Measurements from ENCODE around the gene C7orf57. TPM values are rescaled to one million over a fixed set of nuclear protein-coding genes. Genes with fewer than 3 reads are reported as not detected.

The C7orf57 gene
- total RNA-seq, 4 donors from 2014 or later: not detected

DNA sequence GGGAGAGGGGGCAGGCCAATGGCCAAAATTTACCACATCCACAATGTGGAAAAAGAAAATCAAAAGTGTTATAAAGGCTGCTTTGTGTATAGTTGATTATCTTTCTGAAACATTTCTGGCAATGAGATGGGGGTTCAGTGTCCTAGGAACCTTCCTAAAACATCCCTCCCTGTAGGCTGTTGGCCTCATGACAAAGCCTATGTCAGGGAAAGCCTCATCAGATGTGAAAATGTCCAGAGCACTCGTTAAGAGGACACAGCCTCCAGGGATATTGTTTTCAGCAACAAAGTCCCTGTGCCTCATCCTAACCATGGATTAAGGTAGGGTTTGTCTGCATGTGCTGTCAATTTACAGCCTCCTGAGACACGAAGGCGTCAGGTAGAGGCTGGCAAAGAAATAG lies 23.4 kb upstream of the C7orf57 start:
- TF ChIP-seq EP300 (IDR thresholded peaks at IDR 0.05): no peak
- intact Hi-C loops (cut with DNase I): no loop called here

DNA sequence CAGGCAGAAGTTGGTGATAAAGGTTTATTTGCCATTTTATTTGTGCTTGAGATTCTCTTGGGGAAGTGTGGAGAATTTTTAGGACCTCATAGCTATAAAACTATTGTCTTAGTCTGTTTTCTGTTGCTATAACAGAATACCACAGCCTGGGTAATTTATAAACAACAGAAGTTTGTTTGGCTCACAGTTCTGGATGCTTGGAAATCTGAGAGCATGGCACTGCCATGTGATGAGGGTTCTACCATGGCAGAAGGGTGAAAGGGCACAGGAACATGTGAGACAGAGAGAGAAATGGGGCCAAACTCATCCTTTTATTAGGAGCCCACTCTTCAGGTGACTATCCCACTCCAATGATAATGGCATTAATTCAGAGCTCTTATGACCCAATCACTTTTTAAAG lies 18.7 kb upstream of the C7orf57 start:
- Histone ChIP-seq H3K27me3 (no peaks in the 10 kb centered on the region), H3K4me1 (peaks cover 0 to 5% (median 0%) of the 10 kb centered on the region in 4 donors), H3K27ac (replicated peaks in 1 of 4) (no peak overlapping the region), H3K4me3 (no peak overlapping the region), H3K36me3 (no peaks in the 10 kb centered on the region), H3K9me3 (no peaks in the 10 kb centered on the region)
- DNase-seq (ENCODE audit: extremely low spot score): no peak
- intact Hi-C loops (cut with DNase I): no loop called here
- TF ChIP-seq POLR2A (IDR thresholded peaks at IDR 0.05; ENCODE audit: low read depth) (no peak), EP300 (IDR thresholded peaks at IDR 0.05) (no peak), POLR2AphosphoS5 (IDR thresholded peaks at IDR 0.05) (no peak)
- TF ChIP-seq, protein P1, sequence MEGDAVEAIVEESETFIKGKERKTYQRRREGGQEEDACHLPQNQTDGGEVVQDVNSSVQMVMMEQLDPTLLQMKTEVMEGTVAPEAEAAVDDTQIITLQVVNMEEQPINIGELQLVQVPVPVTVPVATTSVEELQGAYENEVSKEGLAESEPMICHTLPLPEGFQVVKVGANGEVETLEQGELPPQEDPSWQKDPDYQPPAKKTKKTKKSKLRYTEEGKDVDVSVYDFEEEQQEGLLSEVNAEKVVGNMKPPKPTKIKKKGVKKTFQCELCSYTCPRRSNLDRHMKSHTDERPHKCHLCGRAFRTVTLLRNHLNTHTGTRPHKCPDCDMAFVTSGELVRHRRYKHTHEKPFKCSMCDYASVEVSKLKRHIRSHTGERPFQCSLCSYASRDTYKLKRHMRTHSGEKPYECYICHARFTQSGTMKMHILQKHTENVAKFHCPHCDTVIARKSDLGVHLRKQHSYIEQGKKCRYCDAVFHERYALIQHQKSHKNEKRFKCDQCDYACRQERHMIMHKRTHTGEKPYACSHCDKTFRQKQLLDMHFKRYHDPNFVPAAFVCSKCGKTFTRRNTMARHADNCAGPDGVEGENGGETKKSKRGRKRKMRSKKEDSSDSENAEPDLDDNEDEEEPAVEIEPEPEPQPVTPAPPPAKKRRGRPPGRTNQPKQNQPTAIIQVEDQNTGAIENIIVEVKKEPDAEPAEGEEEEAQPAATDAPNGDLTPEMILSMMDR (IDR thresholded peaks at IDR 0.05): no peak

More for the DNA sequence above, 23.4 kb upstream of the C7orf57 start:
- no peak for DNase-seq (ENCODE audit: extremely low spot score)
- Histone ChIP-seq H3K27ac (replicated peaks in 1 of 4) (no peak overlapping the region), H3K9me3 (no peaks in the 10 kb centered on the region), H3K4me1 (peaks cover 0 to 5% (median 0%) of the 10 kb centered on the region in 4 donors), H3K27me3 (peaks cover 0 to 10% (median 0%) of the 10 kb centered on the region in 4 donors), H3K36me3 (no peaks in the 10 kb centered on the region), H3K4me3 (no peak overlapping the region)
- 41% methylated on average over 3 of the region's 3 CpGs for WGBS

DNA sequence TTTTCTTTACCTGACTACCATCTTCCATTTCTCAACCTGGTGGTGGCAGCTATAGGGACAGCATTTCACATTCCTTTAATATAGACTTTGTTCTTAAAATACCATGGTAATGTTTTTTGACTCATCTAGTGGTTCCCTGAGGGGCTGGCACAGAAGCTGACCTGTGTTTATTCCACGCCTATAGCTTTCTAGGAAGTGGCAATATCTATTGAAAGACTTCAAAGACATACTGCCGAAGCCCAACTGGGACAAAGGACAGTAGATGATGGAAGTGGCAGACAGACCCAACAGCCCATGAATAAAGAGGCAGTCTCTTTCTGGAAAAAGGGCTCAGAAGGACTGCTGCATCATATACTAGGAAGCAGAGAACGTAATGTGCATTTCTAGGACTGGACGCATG lies 17.7 kb upstream of the C7orf57 start:
- Histone ChIP-seq H3K9me3 (no peaks in the 10 kb centered on the region), H3K36me3 (no peaks in the 10 kb centered on the region), H3K4me1 (no peaks in the 10 kb centered on the region), H3K27me3 (no peaks in the 10 kb centered on the region), H3K4me3 (no peak overlapping the region), H3K27ac (replicated peaks in 1 of 4) (no peak overlapping the region)
- WGBS: 95% methylated on average over 4 of the region's 4 CpGs
- DNase-seq (ENCODE audit: extremely low spot score): no peak
- intact Hi-C loops (cut with DNase I): no loop called here
- TF ChIP-seq POLR2AphosphoS5 (IDR thresholded peaks at IDR 0.05) (no peak), EP300 (IDR thresholded peaks at IDR 0.05) (no peak), POLR2A (IDR thresholded peaks at IDR 0.05; ENCODE audit: low read depth) (no peak)
- TF ChIP-seq, protein P1 (IDR thresholded peaks at IDR 0.05): no peak

DNA sequence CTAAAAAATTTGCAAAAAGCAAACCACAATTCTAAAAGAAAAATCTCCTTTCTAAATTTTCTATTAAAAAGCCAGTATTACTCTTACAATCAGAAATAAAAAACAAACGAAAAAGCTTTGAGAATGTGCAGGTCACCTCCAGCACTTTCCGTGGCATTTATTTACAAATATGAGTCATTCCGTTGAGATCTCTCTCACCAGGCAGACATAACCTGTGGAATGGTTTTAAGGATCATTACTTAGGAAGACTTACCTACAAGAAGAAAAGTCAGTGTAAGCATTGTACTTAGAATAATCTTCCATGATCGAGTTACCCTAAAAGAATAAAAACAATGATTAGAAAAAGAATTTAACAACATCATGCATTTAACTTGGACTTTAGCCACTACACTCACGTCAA lies 9.7 kb upstream of the C7orf57 start:
- Histone ChIP-seq H3K4me3 (no peak overlapping the region), H3K27ac (replicated peaks in 1 of 4) (no peak overlapping the region), H3K27me3 (peaks cover 0 to 3% (median 0%) of the 10 kb centered on the region in 4 donors), H3K9me3 (peaks cover 0 to 11% (median 5%) of the 10 kb centered on the region in 4 donors), H3K36me3 (no peaks in the 10 kb centered on the region), H3K4me1 (no peaks in the 10 kb centered on the region)
- intact Hi-C loops (cut with DNase I): no loop called here
- TF ChIP-seq POLR2AphosphoS5 (IDR thresholded peaks at IDR 0.05) (no peak), EP300 (IDR thresholded peaks at IDR 0.05) (no peak), POLR2A (IDR thresholded peaks at IDR 0.05; ENCODE audit: low read depth) (no peak)
- TF ChIP-seq, protein P1 (IDR thresholded peaks at IDR 0.05): no peak
- DNase-seq (ENCODE audit: extremely low spot score): no peak
- 66% methylated on average over 5 of the region's 5 CpGs for WGBS

DNA sequence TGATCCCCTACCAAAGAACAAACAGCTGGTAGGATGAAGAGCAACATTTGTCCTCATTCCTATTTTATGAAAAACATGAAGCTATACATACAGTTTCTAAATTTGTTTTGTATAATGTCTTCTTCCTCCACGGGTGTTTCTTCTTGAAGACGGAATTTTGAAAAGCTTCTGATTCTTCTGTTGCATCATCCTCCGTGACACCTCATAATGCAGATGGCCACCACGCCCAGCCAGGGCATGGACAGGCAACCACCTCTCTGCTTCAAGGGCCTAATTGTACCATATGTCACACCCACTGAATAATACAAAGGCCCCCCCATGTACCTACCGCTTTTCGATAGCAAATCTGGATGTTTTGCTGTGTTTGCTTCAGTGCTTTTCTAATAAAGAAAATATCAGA lies 6.4 kb upstream of the C7orf57 start, which contains the start of gene SUN3:
SUN3 (minus strand) TSS at position 170 of the 400 bp plus-strand sequence; CDS start at position 1, 169 bp downstream.
- Histone ChIP-seq H3K4me1 (no peaks in the 10 kb centered on the region), H3K27ac (replicated peaks in 1 of 4) (no peak within 1 kb of the TSS), H3K9me3 (no peaks in the 10 kb centered on the region), H3K36me3 (no peaks in the 10 kb centered on the region), H3K4me3 (no peak within 1 kb of the TSS), H3K27me3 (peaks cover 0 to 28% (median 0%) of the 10 kb centered on the region in 4 donors)
- TF ChIP-seq POLR2AphosphoS5 (IDR thresholded peaks at IDR 0.05) (no peak), EP300 (IDR thresholded peaks at IDR 0.05) (no peak), POLR2A (IDR thresholded peaks at IDR 0.05; ENCODE audit: low read depth) (no peak)
- TF ChIP-seq, protein P1 (IDR thresholded peaks at IDR 0.05): no peak
- no peak for DNase-seq (ENCODE audit: extremely low spot score)
- intact Hi-C loops (cut with DNase I): no loop called here
- 80% methylated on average over 6 of the region's 6 CpGs for WGBS
